HEK293 (cell line): Measurements from ENCODE around the gene CLDN34.

Experiments
- CTCF ChIA-PET: fragments of 350-600 bp; formaldehyde crosslinking; extraction: SDS; loops from one replicate; lab custom pipeline; 2021; ENCODE audit warnings: antibody characterized with exemption; lab: Yijun Ruan, JAX
- POLR2A ChIA-PET: fragments of 300-600 bp; formaldehyde crosslinking; extraction: SDS; loops from one replicate; lab custom pipeline; 2020; ENCODE audit warnings: antibody characterized with exemption, inconsistent platforms; lab: Yijun Ruan, JAX
- H3K27ac ChIP-seq: fragments of 200-500 bp; sonication (Bioruptor generic); 2 replicates; pipeline ENCODE4 v1.5.1; 2014; ENCODE audit warnings: low read depth, low read length, control low read depth, inconsistent platforms; ENCODE audit errors: extremely low read depth
- H3K36me3 ChIP-seq, 2 experiments: fragments of 200-500 bp in 1 of 2; sonication (Bioruptor generic) in 1 of 2; 1 replicate in 1 of 2; 2 replicates in 1 of 2; pipeline ENCODE4 v1.5.1; 2014 to 2017; ENCODE audit warnings: inconsistent platforms in 2 of 2, low read length in 2 of 2; ENCODE audit not compliant: control insufficient read depth in 2 of 2, insufficient read depth in 1 of 2
- H3K4me1 ChIP-seq: fragments of 200-500 bp; sonication (Bioruptor generic); 2 replicates; pipeline ENCODE4 v1.5.1; 2014; ENCODE audit warnings: mild to moderate bottlenecking, low read length, inconsistent platforms; ENCODE audit not compliant: control insufficient read depth, insufficient read depth
- H3K4me3 ChIP-seq: 2 replicates; pipeline ENCODE4 v1.5.1; 2011; ENCODE audit warnings: low read depth, mild to moderate bottlenecking, control low read depth, low read length, moderate library complexity
- H3K9me3 ChIP-seq: fragments of 200-500 bp; sonication (Bioruptor generic); 2 replicates; pipeline ENCODE4 v1.5.1; 2014; ENCODE audit warnings: low read depth, low read length, inconsistent platforms; ENCODE audit not compliant: control insufficient read depth, insufficient read depth
- BCL11A ChIP-seq: fragments of 450-650 bp; formaldehyde crosslinking; IDR thresholded peaks from 2 replicates; pipeline ENCODE4 v1.5.1; 2016; ENCODE audit warnings: low read depth, missing biosample characterization, missing genetic modification characterization
- GFI1B ChIP-seq: fragments of 450-650 bp; formaldehyde crosslinking; IDR thresholded peaks from 2 replicates; pipeline ENCODE4 v1.5.1; 2016; ENCODE audit warnings: missing biosample characterization, missing genetic modification characterization
- IKZF3 ChIP-seq: fragments of 450-650 bp; IDR thresholded peaks from 2 replicates; pipeline ENCODE4 v1.5.0; 2018; ENCODE audit warnings: missing biosample characterization, mild to moderate bottlenecking, missing genetic modification characterization, moderate library complexity
- KLF16 ChIP-seq: fragments of 450-650 bp; formaldehyde crosslinking; IDR thresholded peaks from 2 replicates; pipeline ENCODE4 v1.5.1; 2017; ENCODE audit warnings: missing biosample characterization, missing genetic modification characterization
- RBAK ChIP-seq: fragments of 450-650 bp; formaldehyde crosslinking; IDR thresholded peaks from 2 replicates; pipeline ENCODE4 v1.5.1; 2016; ENCODE audit warnings: missing biosample characterization, missing genetic modification characterization
- SCRT1 ChIP-seq: fragments of 450-650 bp; formaldehyde crosslinking; IDR thresholded peaks from 2 replicates; pipeline ENCODE4 v1.5.1; 2016; ENCODE audit warnings: missing biosample characterization, missing genetic modification characterization, borderline replicate concordance
- SP2 ChIP-seq: fragments of 450-650 bp; formaldehyde crosslinking; IDR thresholded peaks from 2 replicates; pipeline ENCODE4 v1.5.1; 2016; ENCODE audit warnings: missing biosample characterization, missing genetic modification characterization
- SP3 ChIP-seq: fragments of 450-650 bp; formaldehyde crosslinking; IDR thresholded peaks from 2 replicates; pipeline ENCODE4 v1.5.1; 2016; ENCODE audit warnings: missing biosample characterization, missing genetic modification characterization
- WT1 ChIP-seq: fragments of 450-650 bp; formaldehyde crosslinking; IDR thresholded peaks from 2 replicates; pipeline ENCODE4 v1.5.1; 2016; ENCODE audit warnings: missing biosample characterization, missing genetic modification characterization
- ZBTB1 ChIP-seq: fragments of 450-650 bp; formaldehyde crosslinking; IDR thresholded peaks from 2 replicates; pipeline ENCODE4 v1.5.1; 2016; ENCODE audit warnings: missing biosample characterization, missing genetic modification characterization
- ZBTB20 ChIP-seq: fragments of 450-650 bp; formaldehyde crosslinking; IDR thresholded peaks from 2 replicates; pipeline ENCODE4 v1.5.1; 2016; ENCODE audit warnings: missing biosample characterization, missing genetic modification characterization
- ZBTB7A ChIP-seq: fragments of 450-650 bp; formaldehyde crosslinking; IDR thresholded peaks from 2 replicates; pipeline ENCODE4 v1.5.1; 2016; ENCODE audit warnings: low read depth, missing biosample characterization, missing genetic modification characterization
- ZEB2 ChIP-seq: fragments of 450-650 bp; formaldehyde crosslinking; IDR thresholded peaks from 2 replicates; pipeline ENCODE4 v1.5.1; 2016; ENCODE audit warnings: missing biosample characterization, missing genetic modification characterization
- ZNF121 ChIP-seq: fragments of 450-650 bp; formaldehyde crosslinking; IDR thresholded peaks from 2 replicates; pipeline ENCODE4 v1.5.1; 2016; ENCODE audit warnings: missing biosample characterization, missing genetic modification characterization
- ZNF146 ChIP-seq: fragments of 450-650 bp; formaldehyde crosslinking; IDR thresholded peaks from 2 replicates; pipeline ENCODE4 v1.5.1; 2016; ENCODE audit warnings: missing biosample characterization, missing genetic modification characterization
- ZNF175 ChIP-seq: fragments of 450-650 bp; formaldehyde crosslinking; IDR thresholded peaks from 2 replicates; pipeline ENCODE4 v1.5.1; 2016; ENCODE audit warnings: missing biosample characterization, missing genetic modification characterization
- ZNF184 ChIP-seq: fragments of 450-650 bp; IDR thresholded peaks from 2 replicates; pipeline ENCODE4 v1.5.1; 2018; ENCODE audit warnings: missing biosample characterization, mild to moderate bottlenecking, missing genetic modification characterization
- ZNF19 ChIP-seq: fragments of 450-650 bp; formaldehyde crosslinking; IDR thresholded peaks from 2 replicates; pipeline ENCODE4; 2016; ENCODE audit warnings: missing biosample characterization, missing genetic modification characterization, low read depth
- ZNF266 ChIP-seq: fragments of 450-650 bp; formaldehyde crosslinking; IDR thresholded peaks from 2 replicates; pipeline ENCODE4 v1.5.1; 2016; ENCODE audit warnings: missing biosample characterization, missing genetic modification characterization, low read depth
- ZNF404 ChIP-seq: fragments of 450-650 bp; formaldehyde crosslinking; IDR thresholded peaks from 2 replicates; pipeline ENCODE4 v1.5.1; 2017; ENCODE audit warnings: missing biosample characterization, missing genetic modification characterization
- ZNF426 ChIP-seq: fragments of 450-650 bp; formaldehyde crosslinking; IDR thresholded peaks from 2 replicates; pipeline ENCODE4 v1.5.1; 2017; ENCODE audit warnings: missing biosample characterization, missing genetic modification characterization, mild to moderate bottlenecking, inconsistent platforms, moderate library complexity
- ZNF473 ChIP-seq: fragments of 450-650 bp; formaldehyde crosslinking; IDR thresholded peaks from 2 replicates; pipeline ENCODE4 v1.5.1; 2017; ENCODE audit warnings: missing biosample characterization, missing genetic modification characterization
- ZNF514 ChIP-seq: fragments of 450-650 bp; formaldehyde crosslinking; IDR thresholded peaks from 2 replicates; pipeline ENCODE4 v1.5.1; 2016; ENCODE audit warnings: missing biosample characterization, missing genetic modification characterization
- ZNF544 ChIP-seq: fragments of 450-650 bp; formaldehyde crosslinking; IDR thresholded peaks from 2 replicates; pipeline ENCODE4 v1.5.0; 2017; ENCODE audit warnings: missing biosample characterization, missing genetic modification characterization
- ZNF701 ChIP-seq: fragments of 450-650 bp; formaldehyde crosslinking; IDR thresholded peaks from 2 replicates; pipeline ENCODE4 v1.5.1; 2016; ENCODE audit warnings: missing biosample characterization, missing genetic modification characterization
- ZNF843 ChIP-seq: fragments of 450-650 bp; formaldehyde crosslinking; IDR thresholded peaks from 2 replicates; pipeline ENCODE4 v1.5.1; 2016; ENCODE audit warnings: missing biosample characterization, missing genetic modification characterization
- TF ChIP-seq, protein P1 (sequence below): fragments of 450-650 bp; formaldehyde crosslinking; IDR thresholded peaks from 2 replicates; pipeline ENCODE4 v1.5.1; 2017; ENCODE audit warnings: missing biosample characterization, missing genetic modification characterization
- TF ChIP-seq, protein P2 (sequence below): fragments of 450-650 bp; formaldehyde crosslinking; IDR thresholded peaks from 2 replicates; pipeline ENCODE4 v1.5.1; 2017; ENCODE audit warnings: missing biosample characterization, mild to moderate bottlenecking, missing genetic modification characterization, moderate library complexity

The CLDN34 gene

GRCh38 chrX:9988762-9989161 lies 21.6 kb downstream of the CLDN34 start (continued):
- TF ChIP-seq BCL11A (tag by site-specific recombination) = no peak

DNA sequence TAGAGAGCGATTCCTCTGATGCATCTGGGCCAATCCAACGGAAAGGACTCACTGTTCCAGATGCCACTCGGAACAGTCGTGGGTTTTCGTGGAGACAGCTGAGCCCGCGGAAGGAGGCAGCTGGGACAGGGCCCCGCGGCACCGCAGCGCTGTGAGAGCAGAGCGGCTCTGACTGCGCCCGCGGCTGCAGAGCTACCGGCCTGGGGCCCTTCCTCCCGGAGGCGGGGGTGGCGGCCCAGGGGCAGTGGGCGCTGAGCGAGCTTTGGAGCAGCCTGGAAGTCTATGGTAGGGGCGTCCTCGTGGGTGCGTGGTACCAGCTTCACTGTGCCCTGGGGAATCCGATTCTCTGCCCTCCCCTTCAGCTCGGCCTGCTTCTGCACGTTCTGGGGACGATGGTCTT lies 24.9 kb downstream of the CLDN34 start:
- no peak overlapping the region for H3K27ac ChIP-seq
- no peaks in the 10 kb centered on the region for H3K4me1 ChIP-seq
- TF ChIP-seq ZNF426 (tag by site-specific recombination) (no peak), ZBTB7A (tag by site-specific recombination) (no peak), ZNF146 (tag by site-specific recombination) (no peak), ZNF701 (tag by site-specific recombination) (no peak), GFI1B (no peak), ZNF514 (tag by site-specific recombination) (no peak), ZNF544 (no peak), SP3 (tag by site-specific recombination) (no peak), ZBTB20 (tag by site-specific recombination) (no peak)
- TF ChIP-seq, protein P1, sequence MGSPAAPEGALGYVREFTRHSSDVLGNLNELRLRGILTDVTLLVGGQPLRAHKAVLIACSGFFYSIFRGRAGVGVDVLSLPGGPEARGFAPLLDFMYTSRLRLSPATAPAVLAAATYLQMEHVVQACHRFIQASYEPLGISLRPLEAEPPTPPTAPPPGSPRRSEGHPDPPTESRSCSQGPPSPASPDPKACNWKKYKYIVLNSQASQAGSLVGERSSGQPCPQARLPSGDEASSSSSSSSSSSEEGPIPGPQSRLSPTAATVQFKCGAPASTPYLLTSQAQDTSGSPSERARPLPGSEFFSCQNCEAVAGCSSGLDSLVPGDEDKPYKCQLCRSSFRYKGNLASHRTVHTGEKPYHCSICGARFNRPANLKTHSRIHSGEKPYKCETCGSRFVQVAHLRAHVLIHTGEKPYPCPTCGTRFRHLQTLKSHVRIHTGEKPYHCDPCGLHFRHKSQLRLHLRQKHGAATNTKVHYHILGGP (tag by site-specific recombination) = no peak
- TF ChIP-seq, protein P2, sequence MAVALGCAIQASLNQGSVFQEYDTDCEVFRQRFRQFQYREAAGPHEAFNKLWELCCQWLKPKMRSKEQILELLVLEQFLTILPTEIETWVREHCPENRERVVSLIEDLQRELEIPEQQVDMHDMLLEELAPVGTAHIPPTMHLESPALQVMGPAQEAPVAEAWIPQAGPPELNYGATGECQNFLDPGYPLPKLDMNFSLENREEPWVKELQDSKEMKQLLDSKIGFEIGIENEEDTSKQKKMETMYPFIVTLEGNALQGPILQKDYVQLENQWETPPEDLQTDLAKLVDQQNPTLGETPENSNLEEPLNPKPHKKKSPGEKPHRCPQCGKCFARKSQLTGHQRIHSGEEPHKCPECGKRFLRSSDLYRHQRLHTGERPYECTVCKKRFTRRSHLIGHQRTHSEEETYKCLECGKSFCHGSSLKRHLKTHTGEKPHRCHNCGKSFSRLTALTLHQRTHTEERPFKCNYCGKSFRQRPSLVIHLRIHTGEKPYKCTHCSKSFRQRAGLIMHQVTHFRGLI (tag by site-specific recombination) = no peak
- H3K4me3 ChIP-seq = no peak overlapping the region
- no peaks in the 10 kb centered on the region for H3K36me3 ChIP-seq
- POLR2A ChIA-PET = no interaction called here
- CTCF ChIA-PET = interaction anchor here (2.6 kb wide), 1 partner anchor 128 kb away, joined by 11 read pairs; no protein-coding TSS in a partner anchor
- H3K9me3 ChIP-seq = no peaks in the 10 kb centered on the region

GRCh38 chrX:9992724-9993123 lies 25.6 kb downstream of the CLDN34 start:
- TF ChIP-seq IKZF3 (tag by site-specific recombination) (no peak), SCRT1 (tag by site-specific recombination) (no peak), ZNF175 (tag by site-specific recombination) (no peak), SP2 (tag by site-specific recombination) (no peak), ZNF473 (tag by site-specific recombination) (no peak), ZNF404 (tag by site-specific recombination) (no peak), ZBTB1 (no peak), ZNF184 (no peak), KLF16 (tag by site-specific recombination) (no peak), ZNF843 (tag by site-specific recombination) (no peak), ZNF266 (tag by site-specific recombination) (no peak), ZNF19 (tag by site-specific recombination) (no peak), RBAK (tag by site-specific recombination) (no peak), ZNF121 (tag by site-specific recombination) (no peak), WT1 (tag by site-specific recombination) (no peak), ZEB2 (no peak)
- CTCF ChIA-PET = interaction anchor here (0.7 to 2.6 kb wide), 2 partner anchors 127 to 1906 kb away, joined by 3 to 11 read pairs; no protein-coding TSS in a partner anchor
- Histone ChIP-seq H3K4me3 (no peak overlapping the region), H3K27ac (no peak overlapping the region), H3K36me3 (no peaks in the 10 kb centered on the region), H3K4me1 (no peaks in the 10 kb centered on the region), H3K9me3 (no peaks in the 10 kb centered on the region)
- POLR2A ChIA-PET = no interaction called here
